Measurements from ENCODE around the gene RAD52.

Gene RAD52

DNA sequence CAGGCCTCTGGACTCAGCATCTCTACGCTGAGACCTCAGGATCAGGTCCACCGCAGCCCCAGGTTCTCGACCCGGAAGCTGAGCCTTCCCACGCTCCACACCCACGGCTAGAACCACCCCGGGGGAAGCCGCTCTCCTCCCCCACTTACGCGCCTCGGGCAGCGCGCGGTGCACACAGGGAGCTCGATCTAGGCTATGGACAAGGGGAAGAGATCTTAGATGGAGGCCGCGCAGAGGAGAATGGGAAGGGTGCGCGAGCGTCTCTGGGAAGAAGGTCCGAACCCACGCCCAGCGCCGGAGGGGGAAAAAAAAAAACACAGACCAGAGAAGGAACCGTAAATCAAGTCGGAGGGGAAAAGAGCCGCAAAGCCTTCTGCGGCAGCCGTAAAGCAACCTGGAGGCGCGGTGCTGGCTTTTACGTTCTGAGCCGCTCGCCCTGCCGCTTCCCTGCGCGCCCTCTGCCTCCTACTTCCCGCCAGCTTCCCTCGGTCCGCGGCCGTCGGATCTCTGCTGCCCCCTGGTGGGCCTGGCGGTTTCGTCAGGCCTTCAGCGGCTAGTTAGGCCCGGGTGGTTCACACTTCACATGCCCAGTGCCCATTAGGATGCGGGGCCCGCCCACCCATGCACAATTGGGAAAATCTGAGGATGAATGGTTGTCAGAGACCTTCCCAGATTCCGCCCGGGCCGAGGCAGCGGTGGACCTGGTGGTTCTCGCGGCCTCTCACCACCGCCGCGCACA, at the start of gene RAD52:
Gene RAD52, minus strand, starts transcription at position 242 of the 739 bp plus-strand sequence. CDS start 16,636 bp downstream, outside the sequence.
- FAIRE-seq: peak; percentile 69

DNA sequence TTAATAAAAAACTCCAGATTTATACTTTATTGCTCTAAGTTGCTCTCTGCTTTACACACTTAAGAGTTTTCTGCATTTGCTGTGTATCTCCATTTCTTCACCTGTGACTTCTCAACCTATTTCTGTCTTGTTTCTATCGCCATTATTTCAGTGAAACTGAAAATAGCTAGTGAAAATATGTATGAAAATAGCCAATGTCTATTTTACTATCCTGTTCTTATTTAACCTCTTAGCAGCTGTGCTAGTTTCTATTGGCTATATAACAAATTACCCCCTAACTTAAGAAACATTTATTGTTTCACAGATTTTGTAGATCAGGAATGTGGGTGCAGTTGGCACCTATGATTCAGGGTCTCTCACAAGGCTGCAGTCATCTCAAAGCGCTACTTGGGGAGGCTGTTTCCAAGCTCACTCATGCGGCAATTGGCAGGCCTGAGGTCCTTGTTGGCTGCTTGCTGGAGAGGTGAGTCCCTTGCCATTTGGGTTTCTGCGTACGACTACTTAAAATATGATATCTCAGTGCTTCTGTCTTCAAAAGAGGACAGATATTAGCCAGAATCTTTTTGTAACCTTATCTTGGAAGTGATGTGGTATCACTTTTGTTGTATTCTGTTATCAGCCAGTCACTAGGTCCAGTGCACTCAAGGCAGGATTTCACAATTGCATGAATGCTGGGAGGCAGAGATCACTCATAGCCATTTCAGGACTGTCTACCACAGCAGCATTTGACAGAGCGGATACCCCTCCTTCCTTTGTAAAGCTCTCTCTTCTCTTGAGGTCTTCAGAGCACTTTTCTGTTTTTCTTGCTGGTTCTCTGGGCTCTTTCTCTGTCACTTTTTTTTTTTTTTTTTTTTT, 48.8 kb upstream of the RAD52 start:
- FAIRE-seq: no peak

DNA sequence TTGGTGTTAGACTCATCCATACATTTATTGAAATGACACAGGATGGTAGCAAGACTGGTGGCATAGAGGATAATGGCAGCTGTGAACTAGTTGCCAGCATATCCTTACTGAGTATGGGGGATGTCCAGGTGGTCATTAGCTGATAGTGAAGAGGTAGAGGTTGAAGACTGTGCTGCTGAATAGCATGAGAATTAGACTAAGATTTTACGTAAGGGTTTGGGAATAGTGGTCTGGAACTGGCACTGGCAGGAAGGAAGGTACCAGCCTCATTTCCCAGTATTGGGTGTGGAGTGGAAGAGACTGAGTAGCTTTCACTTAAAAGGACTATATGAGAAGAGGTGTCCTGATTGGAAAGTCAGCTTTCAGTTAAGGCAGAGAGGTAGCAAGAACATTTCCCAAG, 48.0 kb upstream of the RAD52 start:
- FAIRE-seq: no peak

DNA sequence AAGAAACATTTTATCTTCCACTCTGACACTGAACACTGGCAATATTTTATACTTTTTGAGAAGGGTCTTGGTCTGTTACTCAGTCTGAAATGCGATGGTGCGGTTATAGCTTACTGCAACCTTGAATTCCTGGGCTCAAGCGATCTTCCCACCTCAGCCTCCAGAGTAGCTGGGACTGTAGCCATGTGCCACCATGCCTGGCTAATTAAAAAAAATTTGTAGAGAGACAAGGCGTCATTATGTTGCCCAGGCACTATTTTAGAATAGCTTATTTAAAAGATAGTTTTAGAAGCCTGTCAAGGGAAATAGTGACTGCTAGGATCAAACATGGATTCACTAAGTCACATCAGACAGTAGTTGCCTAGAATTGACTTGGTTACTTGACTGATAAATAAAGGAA, 47.4 kb upstream of the RAD52 start:
- no peak for FAIRE-seq

DNA sequence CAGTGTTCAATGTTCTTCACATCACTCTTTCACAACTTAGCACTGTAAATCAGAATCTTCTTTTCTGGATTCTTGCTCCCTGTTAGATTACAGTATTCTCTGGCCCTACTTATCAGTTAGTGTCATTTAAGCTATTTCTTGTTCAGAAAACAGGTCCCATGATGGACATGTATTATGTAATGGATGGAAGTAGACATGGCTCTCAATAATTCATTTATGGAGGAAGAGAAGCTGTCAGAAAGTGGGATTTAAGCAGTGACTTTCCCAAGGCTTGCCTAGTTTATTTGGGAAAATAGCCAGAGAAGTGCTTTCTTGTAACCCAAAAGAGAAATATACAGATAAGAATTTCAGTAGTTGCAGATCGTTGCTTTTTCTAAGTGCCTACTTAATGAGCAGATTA, 43.2 kb upstream of the RAD52 start:
- FAIRE-seq: no peak

DNA sequence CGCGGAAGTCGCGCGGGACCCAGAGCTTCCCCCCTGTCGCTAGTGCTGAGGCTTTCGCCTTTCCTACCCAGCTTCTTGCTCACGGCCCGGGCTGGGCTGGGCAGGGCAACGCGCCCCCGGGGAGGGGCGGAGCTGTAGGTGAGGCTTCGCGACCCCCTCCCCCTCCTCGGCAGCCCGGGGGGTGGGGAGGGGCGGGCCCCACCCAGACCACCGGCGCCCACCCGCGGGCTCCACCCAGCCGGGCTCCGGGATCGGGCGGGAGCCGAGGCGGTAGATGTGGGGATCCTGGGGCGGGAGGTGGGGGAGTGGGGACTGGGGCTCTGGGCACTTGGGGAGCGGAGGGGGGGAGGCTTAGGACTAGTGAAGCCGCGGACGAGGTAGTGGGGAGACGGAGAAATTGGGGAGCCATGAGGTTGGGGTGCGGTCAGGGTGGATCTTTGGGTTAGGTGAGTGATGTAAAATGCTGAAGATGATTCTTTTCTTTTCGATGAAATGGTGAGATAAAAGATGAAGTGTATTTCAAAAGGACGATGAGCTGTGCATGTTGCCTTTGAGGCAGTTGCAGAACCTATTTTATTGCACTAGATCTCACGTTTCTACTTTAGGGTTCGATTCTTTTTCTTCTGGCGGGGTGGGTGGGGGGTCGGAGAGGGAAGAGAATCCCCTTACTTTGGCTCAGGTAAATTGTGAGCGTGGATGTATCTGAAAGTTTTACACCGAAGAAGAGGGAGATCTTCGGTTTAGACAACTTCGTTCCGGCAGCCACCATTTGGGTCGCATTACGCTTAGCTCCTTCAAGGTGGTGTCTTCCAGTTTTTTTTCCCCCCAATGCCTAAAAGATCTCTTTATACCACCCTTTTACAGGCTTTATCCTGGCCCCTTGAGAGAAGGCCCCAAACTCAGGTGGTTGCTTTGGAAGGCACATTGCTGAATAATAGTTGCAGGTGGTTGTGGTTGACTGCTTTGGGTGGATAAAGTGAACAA, 42.1 kb upstream of the RAD52 start:
- no peak for FAIRE-seq

DNA sequence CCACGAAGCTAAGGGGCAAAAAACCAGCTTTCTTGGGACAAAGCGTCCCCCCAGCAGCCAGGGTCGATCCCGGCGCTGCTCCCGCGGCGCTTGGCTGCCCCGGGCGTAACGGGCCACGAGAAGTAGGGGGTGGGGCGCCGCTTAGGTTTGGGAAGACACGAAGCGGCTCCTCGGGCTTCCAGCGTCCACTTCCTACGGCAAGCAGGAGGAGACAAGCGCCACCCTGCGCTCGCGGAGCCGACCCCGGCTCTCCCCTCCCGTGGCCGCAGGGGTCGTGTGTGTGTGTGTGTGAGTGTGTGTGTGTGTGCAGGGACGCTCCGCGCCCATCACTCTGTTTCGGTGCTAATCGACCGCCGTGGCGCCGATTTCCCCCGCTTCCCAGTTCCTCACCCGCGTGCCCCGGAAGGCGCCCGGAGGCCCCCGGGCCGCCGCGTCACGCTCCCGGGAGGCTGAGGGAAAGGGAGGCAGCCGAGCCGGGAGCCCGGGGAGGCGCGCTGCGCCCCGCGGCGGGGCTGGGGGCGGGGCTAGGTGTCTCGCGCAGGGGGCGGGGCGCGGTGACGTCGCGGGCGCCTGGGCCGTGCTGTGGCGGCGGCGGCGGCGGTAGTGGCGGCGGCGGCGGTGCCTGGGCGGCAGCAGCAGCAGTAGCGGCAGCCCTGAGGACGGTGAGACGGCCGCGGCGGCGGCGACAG, 41.3 kb upstream of the RAD52 start, which contains the start of gene ERC1:
Gene ERC1, plus strand, starts transcription at position 563 of the 689 bp plus-strand sequence. CDS start 36,681 bp downstream, outside the sequence.
- FAIRE-seq: no peak

DNA sequence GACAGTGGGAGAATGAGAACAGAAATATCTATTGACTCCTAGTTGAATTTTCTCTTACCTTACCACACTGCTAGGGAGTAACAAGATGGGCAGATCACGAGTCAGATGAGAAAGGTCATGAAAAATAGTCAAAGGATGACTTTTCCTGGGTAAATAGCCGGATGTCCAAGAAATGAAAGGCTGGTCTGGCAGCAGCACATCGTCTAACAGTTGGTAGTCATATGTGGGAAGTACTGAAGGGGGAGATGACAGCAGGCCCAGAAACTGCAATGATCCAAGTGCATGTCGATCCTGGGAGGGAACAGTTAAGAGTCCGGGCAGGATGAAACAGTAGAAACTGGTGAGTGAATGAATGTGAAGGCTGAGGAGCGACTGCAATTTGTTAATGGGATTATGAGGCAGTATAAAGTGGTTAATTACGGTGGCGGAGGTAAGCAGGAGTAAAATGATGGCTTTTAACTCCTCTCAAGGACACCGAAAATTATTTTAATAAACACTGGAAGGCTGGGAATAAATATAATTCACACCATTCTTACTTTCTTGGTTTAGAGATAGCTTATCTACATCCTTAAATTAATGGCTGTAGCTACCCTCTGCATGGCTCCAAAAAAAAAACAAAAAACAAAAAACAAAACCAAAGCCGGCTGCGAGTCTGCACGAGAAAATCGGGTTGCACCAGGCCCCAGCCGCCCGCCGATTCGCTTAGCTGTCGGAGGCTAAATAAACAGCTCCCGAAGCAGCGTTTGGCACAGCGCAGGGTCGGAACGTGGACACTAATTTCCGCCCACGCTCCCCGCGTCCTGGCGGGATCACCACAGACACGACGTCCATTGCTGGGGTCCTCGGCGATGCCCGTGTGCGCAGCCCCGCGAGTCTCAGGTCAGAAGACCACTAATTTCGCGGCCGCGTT, 40.5 kb upstream of the RAD52 start:
- peak; percentile 53 for FAIRE-seq

DNA sequence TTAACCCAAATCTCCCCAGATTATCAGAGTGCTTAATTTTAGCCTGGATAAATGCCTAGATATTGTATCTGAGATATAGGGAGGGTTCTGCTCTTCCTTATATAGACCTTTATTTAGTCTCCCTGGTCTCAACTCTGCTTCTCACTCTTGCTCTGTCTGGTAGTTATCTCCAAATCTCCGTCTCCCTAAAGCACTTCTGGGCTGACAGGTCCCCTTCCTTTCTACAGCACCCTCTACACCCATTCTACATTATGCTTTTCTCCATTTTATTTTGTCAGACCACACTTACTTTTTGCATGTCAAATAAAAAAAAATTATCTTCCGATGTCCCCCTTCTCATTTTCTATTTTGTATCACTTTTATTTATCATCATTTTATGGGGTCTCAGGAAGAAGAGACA, 39.6 kb upstream of the RAD52 start:
- no peak for FAIRE-seq

DNA sequence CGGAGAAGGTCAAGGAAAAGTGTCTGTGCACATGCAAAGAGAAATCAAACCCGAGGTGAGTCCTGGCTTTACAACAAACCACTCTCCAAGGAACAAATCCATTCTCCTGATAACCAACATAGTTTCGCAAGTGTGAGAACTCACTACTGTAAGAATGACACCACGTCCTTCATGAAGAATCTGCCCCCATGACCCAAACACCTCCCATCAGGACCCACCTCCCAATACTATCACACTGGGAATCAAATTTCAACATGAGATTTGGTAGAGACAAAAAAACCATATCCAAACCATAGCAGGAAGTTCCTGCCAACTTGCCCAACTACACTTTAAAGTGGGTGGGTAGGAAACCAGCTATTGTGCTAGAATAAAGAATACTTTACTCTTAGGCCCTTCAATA, 39.2 kb upstream of the RAD52 start:
- no peak for FAIRE-seq

DNA sequence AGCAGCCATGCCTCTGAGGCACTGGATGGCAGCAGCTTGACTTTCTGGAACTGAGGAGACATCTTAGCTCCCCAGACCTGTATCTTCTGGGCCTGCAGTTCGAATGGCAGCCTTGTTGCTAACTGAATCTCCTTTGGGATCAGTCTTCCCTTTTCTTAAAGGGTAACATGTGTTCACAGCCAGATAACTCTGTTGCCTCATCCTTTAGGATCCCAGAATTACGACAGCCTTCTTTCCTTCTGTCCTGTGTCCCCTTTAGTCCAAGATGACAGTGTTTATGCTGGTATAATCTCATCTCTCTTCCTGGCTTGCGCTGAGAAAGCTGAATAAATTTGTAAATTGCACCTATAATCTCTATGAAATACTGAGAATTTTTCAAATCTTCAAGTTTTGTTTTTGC, 32.5 kb upstream of the RAD52 start:
- no peak for FAIRE-seq

DNA sequence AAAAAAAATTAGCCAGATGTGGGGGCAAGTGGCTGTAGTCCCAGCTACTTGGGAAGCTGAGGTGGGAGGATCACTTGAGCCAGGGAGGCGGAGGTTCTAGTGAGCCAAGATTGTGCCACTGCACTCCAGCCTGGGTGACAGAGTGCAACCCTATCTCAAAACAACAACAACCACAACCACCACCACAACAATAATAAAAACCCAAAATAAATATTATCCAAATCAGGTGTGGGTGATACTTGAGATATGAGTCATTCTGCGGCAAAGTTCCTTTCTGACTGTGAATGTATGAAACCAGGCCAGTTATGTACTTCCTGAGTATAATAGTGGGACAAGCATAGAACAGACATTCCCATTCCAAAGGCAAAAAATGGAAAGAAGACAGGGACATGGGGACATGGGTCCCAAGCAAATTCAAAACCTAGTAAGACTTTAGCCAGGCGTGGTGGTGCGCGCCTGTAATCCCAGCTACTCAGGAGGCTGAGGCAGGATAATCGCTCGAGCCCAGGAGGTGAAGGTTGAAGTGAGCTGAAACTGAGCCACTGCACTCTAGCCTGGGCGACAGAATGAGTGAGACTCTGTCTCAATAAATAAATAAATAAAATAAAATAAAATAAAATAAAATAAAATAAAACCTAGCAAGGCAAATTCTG, 31.8 kb upstream of the RAD52 start:
- FAIRE-seq: no peak

DNA sequence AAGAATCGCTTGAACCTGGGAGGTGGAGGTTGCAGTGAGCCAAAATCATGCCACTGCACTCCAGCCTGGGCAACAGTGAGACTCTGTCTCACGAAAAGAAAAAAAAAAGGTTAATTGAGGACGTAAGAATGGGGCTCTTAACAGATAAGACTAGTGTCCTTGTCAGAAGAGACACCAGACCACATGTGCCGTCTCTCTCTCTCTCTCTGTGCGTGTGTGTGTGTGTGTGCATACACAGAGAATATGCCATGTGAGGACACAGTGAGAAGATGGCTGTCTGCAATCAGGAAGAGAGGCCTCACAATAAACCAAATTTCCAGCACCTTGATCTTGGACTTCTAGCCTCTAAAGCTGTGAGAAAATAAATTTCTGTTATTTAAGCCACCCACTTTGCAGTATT, 29.9 kb upstream of the RAD52 start:
- no peak for FAIRE-seq

DNA sequence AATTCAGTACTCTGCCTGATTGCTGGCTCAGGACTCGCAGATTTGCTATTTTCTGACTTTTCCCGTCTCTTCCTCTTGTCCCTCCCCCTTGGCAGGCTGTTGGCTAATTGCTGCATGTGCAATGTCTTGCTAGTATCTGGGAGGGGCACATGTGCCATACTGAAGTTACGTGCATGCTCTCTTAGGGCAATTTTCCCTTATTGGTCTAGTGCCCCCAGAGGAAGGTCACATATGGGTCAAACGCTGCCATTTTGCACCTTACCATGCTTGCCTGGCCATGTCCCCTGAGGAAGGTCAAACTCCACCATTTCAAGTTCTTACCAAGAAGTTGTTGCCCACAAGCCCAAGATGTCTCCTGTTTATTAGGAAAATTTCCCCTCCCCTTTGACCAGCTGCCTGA, 27.7 kb upstream of the RAD52 start:
- no peak for FAIRE-seq

DNA sequence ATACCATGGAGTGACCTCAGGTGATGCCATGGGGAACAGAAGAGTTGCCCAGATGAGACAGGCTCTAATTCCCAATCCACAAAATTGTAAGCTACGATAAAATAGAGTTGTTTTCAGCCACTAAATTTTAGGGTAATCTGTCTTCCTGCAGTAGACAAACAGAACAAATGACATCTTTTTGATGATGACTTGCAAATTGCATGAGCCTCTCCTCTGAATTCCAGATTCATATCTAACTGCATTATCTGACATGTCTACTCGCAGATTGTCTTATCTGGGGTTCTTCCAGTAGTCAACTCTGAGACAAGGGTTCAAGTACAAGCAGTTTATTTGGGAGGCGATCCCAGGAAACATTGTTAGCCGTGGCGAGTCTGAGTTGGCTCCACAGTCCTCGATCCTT, 27.1 kb upstream of the RAD52 start:
- no peak for FAIRE-seq

DNA sequence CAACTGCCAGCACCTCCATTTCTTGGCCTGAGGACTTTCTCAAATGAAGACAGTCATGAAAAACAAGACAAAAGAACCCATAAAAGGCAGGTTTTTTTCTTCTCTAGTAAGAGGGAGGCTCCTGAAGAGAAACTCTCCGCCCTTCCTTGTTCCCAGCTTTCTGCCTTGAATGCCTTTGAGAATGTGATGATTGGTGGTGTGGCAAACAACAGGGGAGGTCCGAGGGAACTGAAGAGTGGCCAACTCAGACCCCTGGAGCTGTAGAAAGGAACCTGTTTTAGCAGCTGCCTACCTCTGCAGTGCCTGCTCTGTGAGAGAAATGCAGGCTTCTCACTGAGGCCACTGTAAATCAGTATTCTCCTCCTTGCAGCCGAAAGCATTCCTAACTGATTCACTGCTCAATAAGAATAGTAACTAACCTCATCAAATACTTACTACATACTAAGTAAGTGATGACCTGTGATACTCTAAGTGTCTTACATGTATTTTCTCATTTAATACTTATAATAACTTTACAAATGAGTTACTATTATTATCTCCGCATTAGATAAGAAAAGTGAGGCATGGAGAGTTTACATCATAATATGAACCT, 24.9 kb upstream of the RAD52 start:
- FAIRE-seq: no peak

DNA sequence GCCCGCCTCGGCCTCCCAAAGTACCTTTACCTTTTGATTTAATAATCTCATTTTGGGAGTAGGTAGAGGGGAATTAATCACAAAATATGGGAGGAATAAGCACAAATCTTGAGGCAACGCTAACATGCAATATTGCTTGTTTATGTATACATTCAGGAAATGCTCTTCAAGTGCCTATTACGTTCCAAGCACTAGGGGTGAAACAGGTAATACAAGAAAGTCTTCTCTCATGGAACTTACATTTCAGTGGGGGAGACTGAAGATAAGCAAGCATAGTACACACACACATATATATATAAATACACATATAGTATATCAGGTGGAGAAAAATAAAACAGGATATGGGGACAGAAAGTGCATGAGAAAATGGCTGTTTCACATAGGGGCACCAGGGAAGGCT, 22.5 kb upstream of the RAD52 start:
- FAIRE-seq: no peak

DNA sequence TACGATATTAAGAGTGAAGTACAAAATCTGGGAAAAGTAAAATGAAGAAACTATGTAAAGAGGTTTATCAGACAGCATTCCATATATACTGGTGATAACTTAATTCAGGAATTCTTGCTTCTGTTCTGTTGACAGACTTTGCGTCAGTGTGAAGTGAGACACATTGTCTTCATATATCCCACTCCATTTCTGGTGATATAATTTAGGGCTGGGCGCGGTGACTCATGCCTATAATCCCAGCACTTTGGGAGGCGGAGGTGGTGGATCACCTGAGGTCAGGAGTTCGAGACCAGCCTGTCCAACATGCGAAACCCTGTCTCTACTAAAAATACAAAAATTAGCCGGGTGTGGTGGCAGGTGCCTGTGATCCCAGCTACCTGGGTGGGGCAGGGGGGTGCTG, 20.3 kb upstream of the RAD52 start:
- no peak for FAIRE-seq

DNA sequence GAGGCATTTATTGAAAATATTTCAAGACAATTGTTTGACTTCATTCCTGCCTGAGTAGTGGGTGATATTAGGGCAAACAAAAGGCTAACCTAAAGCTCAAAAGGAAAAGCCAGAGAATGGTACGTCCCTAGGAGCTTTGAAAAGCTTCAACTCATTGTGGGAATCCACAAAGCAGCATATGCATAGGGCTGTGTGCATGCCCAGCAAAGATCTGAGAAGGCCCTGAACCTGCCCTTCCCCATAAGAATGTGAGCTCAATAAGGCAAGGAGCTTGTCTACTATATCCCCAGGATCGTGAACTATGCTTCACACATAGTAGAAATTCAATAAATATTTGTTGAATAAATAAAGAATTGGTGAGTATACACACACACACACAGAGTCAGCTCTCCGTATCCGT, 19.1 kb upstream of the RAD52 start:
- FAIRE-seq: no peak

DNA sequence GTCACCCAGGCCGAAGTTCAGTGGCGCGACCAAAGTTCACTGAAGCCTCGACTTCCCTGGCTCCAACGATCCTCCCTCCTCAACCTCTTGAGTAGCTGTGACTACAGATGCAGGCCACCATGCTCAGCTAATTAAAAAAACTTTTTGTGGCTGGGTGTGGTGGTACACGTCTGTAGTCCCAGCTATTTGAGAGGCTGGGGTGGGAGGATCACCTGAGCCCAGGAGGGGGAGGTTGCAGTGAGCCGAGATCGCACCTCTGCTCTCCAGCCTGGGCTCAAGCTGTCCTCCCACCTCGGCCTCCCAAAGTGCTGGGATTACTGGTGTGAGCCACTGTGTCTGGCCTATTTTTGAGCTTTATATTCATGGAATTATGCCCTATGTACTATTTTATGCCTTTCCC, 18.1 kb upstream of the RAD52 start:
- FAIRE-seq: no peak
